Heart right ventricle (tissue), 16 donors: ENCODE data around the gene CAMK1D. TPM values are rescaled to one million over a fixed set of nuclear protein-coding genes. Genes with fewer than 3 reads are reported as not detected.

ENCODE experiments used
- ATAC-seq, 8 donors: fragments of 200-7000 bp; cut with Tn5 transposase; one replicate each; pipeline ENCODE4 v1.9.1; 2020; ENCODE audit warnings: mild to moderate bottlenecking in 8 of 8, moderate library complexity in 8 of 8, moderate number of reproducible peaks in 1 of 8
- DNase-seq, 2 donors: peaks; one replicate each; pipeline ENCODE4 v3.0.0-alpha.2; 2020
- H3K27ac ChIP-seq, 10 donors: fragments of 200-600 bp; sonication (generic) in 2 of 10; one replicate each; pipeline versions ENCODE4 v1.5.0 to v1.8.0; 2020 to 2022; ENCODE audit warnings: mild to moderate bottlenecking in 3 of 10
- H3K27me3 ChIP-seq, 7 donors: fragments of 200-600 bp; one replicate each; pipeline ENCODE4 v1.8.0; 2021 to 2022; ENCODE audit warnings: mild to moderate bottlenecking in 2 of 7
- H3K36me3 ChIP-seq, 9 donors: fragments of 200-600 bp; sonication (generic) in 1 of 9; one replicate each; pipeline versions ENCODE4 v1.5.0 to v1.8.0; 2020 to 2022; ENCODE audit warnings: mild to moderate bottlenecking in 2 of 9
- H3K4me1 ChIP-seq, 9 donors: fragments of 200-600 bp; sonication (generic) in 1 of 9; one replicate each; pipeline versions ENCODE4 v1.5.0 to v1.8.0; 2020 to 2022; ENCODE audit warnings: mild to moderate bottlenecking in 4 of 9
- H3K4me3 ChIP-seq, 10 donors: fragments of 200-600 bp; sonication (generic) in 2 of 10; one replicate each; pipeline versions ENCODE4 v1.5.0 to v1.8.0; 2020 to 2022; ENCODE audit warnings: mild to moderate bottlenecking in 7 of 10, moderate library complexity in 2 of 10
- H3K9me3 ChIP-seq, 11 donors: fragments of 200-600 bp in 10 of 11; sonication (generic) in 2 of 11; one replicate each; pipeline versions ENCODE4 v1.5.0 to v1.8.0; 2013 to 2022; ENCODE audit warnings: mild to moderate bottlenecking in 2 of 11, control low read depth in 1 of 11, moderate library complexity in 1 of 11
- CTCF ChIP-seq, 9 donors: fragments of 200-600 bp; sonication (generic) in 2 of 9; IDR thresholded peaks; one replicate each; pipeline versions ENCODE4 v1.5.0 to v1.8.0; 2021 to 2022; ENCODE audit warnings: antibody characterized with exemption in 9 of 9, mild to moderate bottlenecking in 5 of 9, moderate library complexity in 1 of 9
- WGBS, 2 donors: extraction: QIAGEN DNeasy Blood & Tissue Kit; methylation state at CpG; one replicate each; pipeline ENCODE4 v1.1.7; 2013; ENCODE audit warnings: inconsistent platforms in 1 of 2; 5-methylcytosine and 5-hydroxymethylcytosine counted together
- intact Hi-C, 10 donors: fragments of 100-400 bp; cut with DNase I; formaldehyde crosslinking; loops; one replicate each; pipeline versions ENCODE4 v1.11.1 to v1.14.2; 2022
- polyA plus RNA-seq, 2 donors: library from polyadenylated mRNA; stranded (reverse); fragments of 200-250 nt; gene quantifications; one replicate each; pipeline ENCODE4 v1.2.3, GENCODE V29; 2013
- total RNA-seq, 10 donors: library from RNA; stranded (reverse); fragmentation: NEBNext Ultra II Directional in 3 of 10; extraction: Animal tissue kit (Norgen Biotek cat#: 25700) in 3 of 10; gene quantifications; one replicate each; pipeline versions ENCODE4 v1.2.1 to v1.2.4, GENCODE V29; 2021 to 2023
- donor health status: Arrhythmogenic right ventricular cardiomyopathy.
- donor health status: ischemic (EF 13 %, LVEDD 7.1; RV severe dilation, severe dysfunction).
- donor health status: healthy with polysubstance abuse.
- donor health status: DM: no; HTN: yes; CAD: no.
- donor health status: DM: no; HTN: no; CAD: no.
- donor health status: ischemic (EF 25% LVEDD 6.9; RV normal size, moderate dysfunction).
- donor health status: ischemic (EF 25% LVEDD 5.7; RV mildly dilated, moderate dysfunction).
- donor health status: healthy.
- donor health status: DM: yes; HTN: yes; CAD: no.
- donor health status: Ischemic cardiomyopathy.
- donor health status: ischemic (EF 35%, LVEDD 5.7; RV mildly dilated, moderate dysfunction).
- donor health status: nonischemic (EF 11% LVEDD 7.7; RV severe dilation, severe dysfunction).
- donor health status: DM: yes; HTN: yes; CAD: no.
- donor health status: PGD.
- donor health status: ischemic (EF 29% LVEDD 5.4; RV normal size, mild dysfunction).
- donor health status: nonischemic (EF 23%, LVEDD 6.1; RV moderate dilation, normal function).

Gene CAMK1D
- total and polyA plus RNA-seq, 12 donors, result 1.3 to 17.7 (median 2.6) TPM

- Histone ChIP-seq H3K27ac (no peak overlapping the region), H3K9me3 (no peaks in the 10 kb centered on the region), H3K4me1 (no peaks in the 10 kb centered on the region), H3K4me3 (no peak overlapping the region), H3K27me3 (peaks cover 0 to 14% (median 0%) of the 10 kb centered on the region in 7 donors), H3K36me3 (no peaks in the 10 kb centered on the region)
- DNase-seq, result no peak
- no peak for TF ChIP-seq CTCF (IDR thresholded peaks at IDR 0.05)
- ATAC-seq, result no peak
- intact Hi-C loops, result no loop called here
- 92 to 93% methylated on average over 3 of the region's 3 CpGs for WGBS, 2 donors
These were observed 520.1 kb downstream of the CAMK1D start for GRCh38 chr10:12869427-12869826.

GRCh38 chr10:12872577-12872976 lies 523.2 kb downstream of the CAMK1D start:
- intact Hi-C loops, result no loop called here
- 83 to 84% methylated on average over 9 of the region's 9 CpGs for WGBS, 2 donors
- Histone ChIP-seq H3K4me3 (no peak overlapping the region), H3K9me3 (no peaks in the 10 kb centered on the region), H3K27me3 (peaks cover 0 to 11% (median 0%) of the 10 kb centered on the region in 7 donors), H3K4me1 (peaks cover 0 to 12% (median 0%) of the 10 kb centered on the region in 9 donors), H3K27ac (no peak overlapping the region), H3K36me3 (no peaks in the 10 kb centered on the region)
- ATAC-seq, result no peak
- no peak for DNase-seq
- TF ChIP-seq CTCF (IDR thresholded peaks at IDR 0.05), result no peak

- peaks cover 0 to 12% (median 0%) of the 10 kb centered on the region in 9 donors for H3K4me1 ChIP-seq
- DNase-seq (no peak), ATAC-seq (no peak)
- WGBS, 2 donors, result 68 to 70% methylated on average over 8 of the region's 8 CpGs
- H3K9me3 ChIP-seq, result no peaks in the 10 kb centered on the region
- H3K27me3 ChIP-seq, result peaks cover 0 to 11% (median 0%) of the 10 kb centered on the region in 7 donors
- intact Hi-C loops, result no loop called here
- no peak overlapping the region for H3K27ac ChIP-seq
- no peak for TF ChIP-seq CTCF (IDR thresholded peaks at IDR 0.05)
- no peaks in the 10 kb centered on the region for H3K36me3 ChIP-seq
- no peak overlapping the region for H3K4me3 ChIP-seq
These were observed 523.8 kb downstream of the CAMK1D start for GRCh38 chr10:12873172-12873571.

- WGBS, 2 donors, result 84 to 90% methylated on average over 6 of the region's 6 CpGs
- DNase-seq (no peak), ATAC-seq (no peak)
- no peak for TF ChIP-seq CTCF (IDR thresholded peaks at IDR 0.05)
- intact Hi-C loops, result no loop called here
- H3K27ac ChIP-seq, result no peak overlapping the region
- no peaks in the 10 kb centered on the region for H3K36me3 ChIP-seq
- peaks cover 0 to under 1% (median 0%) of the 10 kb centered on the region in 11 donors for H3K9me3 ChIP-seq
- no peak overlapping the region for H3K4me3 ChIP-seq
- peaks cover 0 to 11% (median 0%) of the 10 kb centered on the region in 7 donors for H3K27me3 ChIP-seq
- H3K4me1 ChIP-seq, result peaks cover 0 to 12% (median 0%) of the 10 kb centered on the region in 9 donors
These were observed 525.2 kb downstream of the CAMK1D start for GRCh38 chr10:12874501-12874900.
